K562 (cell line): ENCODE results near the gene POGZ.

Source experiments
- CTCF ChIP-seq, 3 experiments: IDR thresholded peaks in 2 of 3; conservative IDR thresholded peaks in 1 of 3; 2 replicates each; pipeline ENCODE4 v1.5.1; 2011 to 2012; ENCODE audit warnings: low read length in 3 of 3, mild to moderate bottlenecking in 3 of 3, control low read depth in 2 of 3, improper control_type of control experiment in 1 of 3, inconsistent platforms in 1 of 3, low read depth in 1 of 3, mixed read lengths in 1 of 3, moderate library complexity in 1 of 3; ENCODE audit not compliant: insufficient read depth in 2 of 3
- FOXP1 ChIP-seq: sonication (generic); formaldehyde crosslinking; IDR thresholded peaks from 2 replicates; pipeline ENCODE4 v1.8.0; 2022; ENCODE audit warnings: mild to moderate bottlenecking, missing genetic modification reagents
- HMG20B ChIP-seq: fragments of 250-450 bp; sonication (Bioruptor Pico); IDR thresholded peaks from 2 replicates; pipeline ENCODE4 v1.5.0; 2021; ENCODE audit warnings: mild to moderate bottlenecking
- JUNB ChIP-seq: fragments of 450-650 bp; formaldehyde crosslinking; conservative IDR thresholded peaks from 2 replicates; pipeline ENCODE4 v1.4.0; 2020; ENCODE audit warnings: mild to moderate bottlenecking
- NEUROD1 ChIP-seq: fragments of 150-350 bp; IDR thresholded peaks from 2 replicates; pipeline ENCODE4 v1.6.1; 2014; ENCODE audit warnings: borderline replicate concordance, low read length, low read depth; ENCODE audit not compliant: partially characterized antibody
- POLR2A ChIP-seq: fragments of 450-650 bp; conservative IDR thresholded peaks from 2 replicates; pipeline ENCODE4 v1.6.1; 2016
- POLR2AphosphoS2 ChIP-seq: IDR thresholded peaks from 2 replicates; pipeline ENCODE4 v1.6.1; 2012; ENCODE audit warnings: low read length, improper control_type of control experiment
- POLR2H ChIP-seq: IDR thresholded peaks from 2 replicates; pipeline ENCODE4 v1.6.1; 2016; ENCODE audit warnings: missing genetic modification characterization, low read depth, mild to moderate bottlenecking, control low read depth, missing compliant biosample characterization, moderate library complexity
- RFX5 ChIP-seq: IDR thresholded peaks from 2 replicates; pipeline ENCODE4 v1.6.1; 2011; ENCODE audit warnings: low read depth, mild to moderate bottlenecking, improper control_type of control experiment, low read length
- TCF7L2 ChIP-seq: fragments of 150-350 bp; IDR thresholded peaks from 2 replicates; pipeline ENCODE4 v1.6.1; 2016; ENCODE audit warnings: low read depth, mild to moderate bottlenecking, low read length, moderate library complexity

GRCh38 chr1:151465026-151465425, 5.7 kb upstream of the POGZ start:
- TF ChIP-seq NEUROD1 (no peak), TCF7L2 (no peak), RFX5 (no peak), HMG20B (CRISPR knock-in tag) (no peak), POLR2H (tag) (no peak), POLR2AphosphoS2 (no peak), JUNB (no peak), CTCF (IDR thresholded peaks at IDR 0.05 in 2 of 3, conservative IDR thresholded peaks at IDR 0.05 in 1 of 3; ENCODE audit: insufficient read depth in 2 of 3, low read depth in 1 of 3, low read length in 3 of 3) (no peak), FOXP1 (CRISPR knock-in tag) (no peak), POLR2A (no peak)
